HG02798 (cell line): ENCODE measurements around the gene GLIS1.

ENCODE experiments used
- ATAC-seq: cut with Tn5 transposase; IDR thresholded peaks from one replicate; pipeline ENCODE4 v1.9.1; 2021; ENCODE audit warnings: mild to moderate bottlenecking; ENCODE audit not compliant: unreplicated experiment, poor library complexity

Gene GLIS1

DNA sequence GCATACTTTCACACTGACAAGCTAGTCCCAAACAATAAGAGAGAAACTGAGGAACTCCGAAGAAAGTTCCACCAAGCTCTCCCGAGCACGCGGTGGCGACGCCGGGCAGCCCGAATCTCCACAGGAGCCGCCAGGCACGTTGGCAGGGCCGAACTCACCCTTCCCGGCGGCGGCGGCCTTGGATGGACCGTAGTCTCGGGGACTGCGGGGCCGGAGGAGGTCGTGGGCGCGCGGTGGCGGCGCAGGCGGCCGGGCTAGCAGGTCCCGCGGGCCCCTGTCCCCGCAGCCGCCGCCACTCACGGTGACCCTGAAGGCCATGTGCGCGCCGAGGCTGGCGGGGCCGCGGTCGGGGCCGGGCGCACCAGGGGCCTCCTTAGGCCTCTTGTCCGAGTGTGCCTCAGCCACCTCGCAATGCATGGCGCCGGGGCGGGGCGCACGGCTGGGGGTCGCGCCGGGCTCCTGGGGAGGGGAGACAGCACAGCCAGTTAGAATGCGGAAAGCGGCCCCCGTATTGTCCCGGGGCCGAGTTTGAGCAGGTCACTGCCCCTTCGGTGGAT, 1.2 kb downstream of the GLIS1 start:
- no peak for ATAC-seq

DNA sequence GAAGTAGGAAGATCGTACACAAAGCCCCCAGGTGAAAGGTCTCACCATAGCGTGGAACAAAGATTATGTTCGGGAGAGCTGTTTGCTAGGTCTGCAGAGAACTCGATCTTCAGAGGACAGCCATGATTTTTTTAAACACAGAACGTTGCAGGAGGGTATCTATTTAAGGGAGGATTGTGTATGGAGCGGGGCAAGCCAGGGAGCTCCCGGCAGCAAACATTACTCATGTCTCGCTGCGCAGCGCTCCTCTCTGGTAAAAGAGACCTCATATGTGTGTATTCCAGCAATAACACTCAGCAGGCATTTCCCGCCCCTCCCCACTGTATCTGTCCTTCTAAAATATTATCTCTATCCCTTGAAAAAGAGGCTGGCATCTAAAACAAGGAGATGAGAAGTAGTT, 2.7 kb downstream of the GLIS1 start:
- no peak for ATAC-seq

DNA sequence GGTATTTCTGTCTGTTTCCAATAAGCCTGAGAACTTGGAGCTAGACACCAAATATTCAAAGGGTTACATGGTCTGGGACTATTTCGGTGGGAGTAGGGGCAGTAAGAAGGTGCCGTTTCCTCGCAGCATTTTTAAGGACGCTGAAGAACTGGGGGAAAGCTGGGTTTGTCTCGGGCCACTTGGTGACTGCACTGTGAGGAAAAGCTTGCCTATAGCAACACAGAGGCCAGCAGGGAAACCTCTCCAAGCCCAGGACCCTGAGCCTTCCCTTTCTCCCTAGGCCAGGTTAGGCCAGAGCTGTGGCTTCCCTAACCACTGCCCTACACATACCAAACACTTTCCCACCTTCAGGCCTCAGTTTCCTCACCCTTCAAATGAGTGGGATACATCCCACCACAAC, 3.3 kb downstream of the GLIS1 start:
- no peak for ATAC-seq

DNA sequence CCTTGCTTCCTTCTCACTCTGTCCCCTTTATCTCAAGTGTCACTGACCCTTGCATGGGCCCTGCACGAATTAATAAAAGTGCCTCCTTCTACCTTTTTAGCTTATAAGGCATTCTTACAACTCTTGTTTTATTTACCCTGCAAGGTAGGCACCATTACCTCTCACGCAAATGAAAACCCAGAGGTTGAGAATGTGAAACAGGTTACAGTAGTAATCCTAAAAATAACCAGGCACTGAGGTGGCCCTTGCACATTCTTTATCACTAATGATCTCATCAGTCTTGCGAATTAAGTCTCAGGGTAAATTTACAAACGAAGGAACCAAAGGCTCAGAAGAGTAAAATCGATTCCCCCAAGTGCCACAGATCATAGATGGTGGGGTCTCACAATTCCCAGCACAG, 3.7 kb downstream of the GLIS1 start:
- no peak for ATAC-seq

DNA sequence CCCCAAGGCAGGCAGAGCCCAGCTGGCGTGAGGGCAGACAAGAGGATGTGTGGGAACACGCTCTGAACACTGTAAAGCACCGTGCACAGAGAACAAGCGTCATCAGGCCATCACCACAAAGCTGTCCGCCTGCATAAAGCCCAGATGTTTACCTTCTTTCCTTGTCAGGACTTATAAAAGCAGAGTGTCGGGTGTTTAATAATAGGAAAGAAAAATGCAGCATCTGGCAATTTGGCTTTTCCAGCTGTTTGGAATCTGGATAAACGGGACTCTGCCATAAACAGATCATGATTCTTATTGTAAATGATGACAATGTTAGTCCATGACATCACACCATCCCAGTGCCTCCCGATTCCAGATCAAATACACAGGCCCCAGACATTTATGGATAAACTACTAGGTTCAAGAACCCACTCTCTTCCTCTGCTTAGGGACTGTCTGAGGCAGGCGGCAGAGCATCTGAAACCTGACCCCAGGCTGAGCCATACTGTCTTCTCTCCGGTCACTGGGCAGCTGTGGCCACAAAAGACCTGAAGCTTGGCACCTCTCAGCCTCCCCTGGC, 4.2 kb downstream of the GLIS1 start:
- no peak for ATAC-seq

DNA sequence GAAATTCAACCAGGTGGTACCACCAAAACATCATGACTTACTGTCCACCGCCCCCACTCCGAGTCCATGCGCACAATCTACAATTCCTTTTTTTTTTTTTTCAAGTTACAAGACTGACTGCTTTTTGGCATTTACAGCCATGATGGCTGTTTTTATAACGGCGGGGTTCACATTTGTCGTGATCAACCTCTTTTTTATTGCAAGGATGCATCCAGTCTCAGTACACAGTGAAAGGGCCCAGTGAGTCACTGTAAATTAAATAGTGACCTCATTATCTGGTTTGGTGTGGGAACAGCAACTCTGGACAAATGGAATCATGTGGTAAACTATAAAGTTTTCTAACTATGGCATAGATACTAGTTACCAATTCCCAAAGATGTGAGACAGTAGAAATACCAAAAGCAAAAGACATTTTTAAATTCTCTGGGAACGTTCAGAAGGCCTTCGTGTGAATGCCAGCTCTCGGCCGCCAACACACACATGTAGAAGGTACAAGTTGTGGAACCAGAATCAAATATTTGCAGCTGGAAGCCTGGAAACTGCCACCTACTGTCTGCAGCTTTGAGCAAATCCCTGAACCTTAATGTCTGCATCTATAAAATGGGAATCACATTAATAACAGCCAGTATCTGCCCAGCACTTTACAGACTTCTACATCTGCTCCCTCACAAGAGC, 4.9 kb downstream of the GLIS1 start:
- no peak for ATAC-seq

DNA sequence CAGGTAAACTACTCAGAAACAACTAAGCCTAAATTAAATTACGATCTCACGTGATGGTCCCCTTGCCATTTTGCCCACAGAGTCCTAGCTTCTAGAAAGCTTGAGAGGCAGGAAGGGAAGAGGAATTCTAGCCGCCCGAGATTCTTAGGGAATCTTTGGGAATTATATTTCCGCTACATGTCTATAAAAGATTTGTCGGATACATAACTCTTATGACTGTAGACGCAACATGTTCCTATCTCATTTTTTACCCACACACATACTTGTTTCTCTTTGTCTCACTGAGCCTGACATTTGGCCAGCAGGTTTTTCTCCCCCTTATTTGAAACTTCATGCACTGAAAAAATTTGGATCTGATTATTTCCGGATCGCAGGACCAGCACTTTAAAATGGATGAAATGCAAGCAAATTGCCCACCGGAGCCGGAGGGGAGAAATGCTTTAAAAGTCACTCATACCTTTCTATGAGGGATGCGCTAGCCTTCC, 5.5 kb downstream of the GLIS1 start:
- no peak for ATAC-seq

DNA sequence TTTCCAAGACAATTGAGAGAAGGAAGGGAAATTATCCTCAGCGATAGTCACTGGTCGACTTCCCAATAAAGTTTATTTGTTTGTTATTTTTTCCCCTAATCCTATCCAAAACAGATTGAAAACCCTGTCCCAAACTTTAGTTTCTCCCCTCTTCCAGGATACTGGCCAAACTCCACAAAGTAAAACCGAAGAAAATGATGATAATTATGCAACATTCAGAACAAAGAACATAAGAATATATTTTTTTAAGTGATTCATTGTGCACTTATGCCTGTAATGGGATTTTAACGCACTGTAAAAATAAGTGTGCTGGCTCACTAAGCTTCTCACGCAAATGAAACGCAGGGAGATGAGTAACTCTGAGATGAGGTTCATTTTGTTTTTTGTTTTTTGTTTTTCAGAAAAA, 6.0 kb downstream of the GLIS1 start:
- no peak for ATAC-seq

DNA sequence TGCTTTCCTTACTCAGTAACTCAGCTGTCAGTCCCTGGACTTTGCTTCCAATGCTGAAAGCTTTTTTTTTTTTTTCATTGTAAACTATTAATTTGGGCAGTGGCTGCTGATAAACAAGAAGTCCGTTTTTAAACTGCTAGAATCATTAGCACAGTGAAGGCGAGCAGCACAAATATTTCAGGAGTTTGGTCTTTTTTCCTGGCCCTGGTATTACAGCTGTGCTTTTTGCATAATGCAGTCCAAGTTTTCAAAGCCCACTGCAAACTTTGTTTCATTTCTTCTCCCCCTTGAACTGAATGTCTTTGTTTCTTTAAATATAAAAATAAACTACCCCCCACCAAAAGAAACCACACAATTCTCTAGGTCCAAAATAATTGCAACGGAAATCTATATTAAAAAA, 6.6 kb downstream of the GLIS1 start:
- ATAC-seq: no peak

DNA sequence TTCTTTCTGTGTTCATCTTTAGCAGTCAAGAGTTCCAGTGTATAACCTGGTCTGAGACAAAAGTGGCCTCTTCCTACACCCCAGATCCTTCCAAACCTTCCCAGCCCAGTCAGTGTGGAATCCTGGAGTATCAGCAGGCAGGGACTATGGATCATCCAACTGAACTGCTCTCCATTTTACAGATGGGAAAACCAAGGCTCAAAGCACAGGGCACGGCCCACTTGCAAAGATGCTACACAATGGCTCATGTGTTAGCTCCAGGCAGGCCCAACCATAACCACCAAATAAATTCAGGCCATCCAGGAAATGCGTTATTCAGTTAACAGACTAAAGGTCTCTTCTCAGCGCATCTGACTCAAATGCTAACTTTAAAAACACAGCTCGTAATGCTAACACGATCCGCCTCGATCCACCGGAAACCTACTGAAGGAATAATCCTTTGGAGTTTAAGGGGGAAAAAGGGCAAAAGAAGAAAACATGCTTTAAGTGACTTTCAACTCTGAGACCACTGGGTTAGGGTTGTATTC, 7.1 kb downstream of the GLIS1 start:
- no peak for ATAC-seq

DNA sequence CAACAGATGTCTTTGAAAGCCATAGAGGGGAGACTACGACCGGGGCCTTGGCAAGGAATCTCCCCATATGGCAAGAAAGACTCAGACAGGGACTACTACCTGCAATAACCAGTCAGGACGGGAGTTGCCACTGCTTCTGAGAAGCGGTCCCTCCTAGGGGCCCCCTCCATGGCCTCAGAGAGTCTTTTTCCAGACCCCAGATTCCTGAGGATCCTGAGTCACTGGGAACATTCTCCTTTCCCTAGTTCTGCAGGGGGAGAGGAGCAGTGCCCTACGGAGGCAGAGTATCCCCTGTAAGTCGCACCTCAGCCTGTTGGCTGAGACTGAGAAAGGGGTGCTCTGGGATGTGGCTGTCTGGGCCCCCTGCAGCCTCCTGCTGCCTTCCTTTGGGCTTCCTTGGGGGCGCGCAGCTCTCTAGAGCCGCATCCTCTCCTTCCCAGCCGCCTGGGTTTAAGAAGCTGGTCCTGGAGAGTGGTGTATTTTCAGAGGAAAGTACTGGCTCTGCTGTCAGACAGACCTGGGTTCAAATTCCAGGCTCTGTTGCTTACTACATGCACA, 7.8 kb downstream of the GLIS1 start:
- no peak for ATAC-seq

DNA sequence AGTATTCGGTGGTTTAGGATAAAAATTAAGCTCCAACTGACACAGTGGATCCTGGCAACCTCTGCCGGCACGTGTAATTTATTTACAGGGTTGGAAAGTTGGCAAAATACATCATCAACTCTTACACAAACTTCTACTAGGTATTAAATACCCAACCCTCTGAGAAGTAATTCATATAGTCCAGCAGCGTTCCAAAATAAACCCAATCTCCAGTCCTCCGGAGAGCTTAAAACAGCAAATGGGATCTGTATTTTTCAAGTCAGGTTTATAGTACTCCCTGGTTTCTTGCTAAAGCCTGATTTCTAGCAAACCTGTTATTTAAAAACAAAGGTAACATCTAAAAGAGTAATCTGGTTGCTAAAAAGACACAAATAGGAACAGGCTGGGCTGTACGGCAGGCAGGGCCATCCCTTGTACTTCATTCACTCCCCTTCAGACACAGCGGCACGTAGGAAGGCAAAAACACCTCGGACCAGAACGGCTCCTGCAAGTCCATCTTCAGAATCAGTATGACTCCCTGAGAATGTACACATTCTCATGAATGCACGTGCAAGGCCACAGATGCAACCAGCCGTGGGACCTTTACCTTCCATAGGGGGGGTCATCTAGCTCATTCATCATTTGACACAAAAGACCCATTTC, 8.6 kb downstream of the GLIS1 start:
- ATAC-seq: no peak

DNA sequence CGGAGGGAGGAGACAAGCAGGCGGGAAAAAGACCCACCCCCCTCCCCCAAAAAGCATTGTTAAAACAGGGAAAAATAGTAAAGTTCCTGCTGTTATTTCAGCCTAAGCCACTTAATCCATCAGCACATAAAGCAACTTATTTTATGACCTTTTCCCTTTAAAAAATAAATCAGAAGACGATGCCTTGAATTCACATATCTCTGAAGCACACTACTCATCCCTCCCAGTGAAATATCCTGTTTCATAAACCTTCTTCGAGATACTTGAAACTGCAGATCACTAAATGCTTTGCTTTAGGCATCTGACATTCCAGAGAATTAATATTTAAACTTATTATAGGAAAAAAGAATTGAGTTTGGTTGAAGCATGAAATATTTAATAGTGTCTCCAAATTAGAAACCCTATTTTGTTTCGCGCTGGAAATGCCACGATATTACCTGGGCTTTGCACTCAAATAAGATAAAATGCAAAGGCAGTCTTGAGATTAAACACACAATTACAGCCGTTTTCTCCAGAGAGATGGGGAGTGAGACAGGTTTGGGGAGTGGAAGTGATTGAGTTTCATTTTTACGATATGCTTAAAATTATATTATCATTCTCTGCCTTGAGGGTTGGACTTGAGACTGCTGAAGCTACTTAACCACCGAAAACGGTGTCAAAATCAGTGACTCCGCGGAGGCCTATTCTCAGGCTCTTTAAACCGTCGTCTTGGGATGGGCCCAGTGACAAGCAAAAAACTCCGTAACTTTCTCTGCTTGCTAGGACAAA, 9.3 kb downstream of the GLIS1 start:
- ATAC-seq: no peak

DNA sequence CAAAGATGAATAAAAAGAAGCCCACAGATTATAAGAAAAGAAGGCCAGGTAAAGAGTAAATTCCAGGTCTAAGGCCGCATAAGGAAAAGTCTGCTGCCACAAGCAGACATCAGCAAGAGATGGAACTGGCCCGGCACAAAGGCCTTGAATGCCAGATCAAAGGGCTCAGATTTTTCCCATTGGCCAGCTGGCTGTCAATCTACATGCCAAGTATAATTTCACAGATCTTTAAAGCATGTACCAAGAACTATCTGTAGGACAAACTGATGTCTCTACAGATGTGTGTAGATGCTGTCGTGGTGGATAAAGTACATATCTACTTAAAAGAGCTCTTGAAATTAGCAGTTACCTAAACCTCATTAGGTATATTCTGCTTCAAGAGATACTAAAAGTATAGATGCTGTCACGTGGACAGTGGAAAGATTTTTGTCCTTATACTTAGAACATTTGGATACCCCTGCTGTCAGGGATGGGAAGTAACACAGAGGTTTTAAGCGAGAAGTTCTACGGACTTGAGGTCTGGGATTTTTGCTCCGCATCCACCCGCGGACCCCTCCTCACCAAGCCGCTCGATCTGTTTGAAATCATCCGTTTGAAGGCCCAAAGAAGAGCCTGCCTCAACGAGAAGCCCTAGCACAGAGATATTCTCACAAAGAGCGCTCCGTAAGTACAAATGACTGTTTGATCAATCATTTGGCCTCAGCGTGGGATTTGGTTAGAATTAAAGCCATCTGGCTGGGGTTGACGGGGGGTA, 10.1 kb downstream of the GLIS1 start:
- ATAC-seq: no peak

DNA sequence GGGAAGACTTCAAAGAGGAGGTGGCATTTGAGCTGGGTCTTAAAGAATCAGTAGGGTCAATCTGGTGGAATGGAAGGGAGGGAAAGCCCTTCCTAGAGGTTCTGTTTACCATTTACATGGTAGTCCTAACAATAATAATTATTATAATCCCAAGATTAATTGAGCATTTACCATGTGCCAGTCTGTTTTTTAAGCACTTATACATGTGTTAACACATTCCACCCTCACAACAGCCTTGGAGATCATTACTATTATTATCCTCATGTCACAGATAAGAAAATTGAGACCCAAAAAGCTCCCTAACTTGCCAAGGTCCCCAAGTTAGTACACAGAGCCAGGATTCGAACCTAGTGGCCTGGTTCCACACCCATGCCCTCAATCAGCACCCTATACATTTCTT, 10.8 kb downstream of the GLIS1 start:
- ATAC-seq: no peak

DNA sequence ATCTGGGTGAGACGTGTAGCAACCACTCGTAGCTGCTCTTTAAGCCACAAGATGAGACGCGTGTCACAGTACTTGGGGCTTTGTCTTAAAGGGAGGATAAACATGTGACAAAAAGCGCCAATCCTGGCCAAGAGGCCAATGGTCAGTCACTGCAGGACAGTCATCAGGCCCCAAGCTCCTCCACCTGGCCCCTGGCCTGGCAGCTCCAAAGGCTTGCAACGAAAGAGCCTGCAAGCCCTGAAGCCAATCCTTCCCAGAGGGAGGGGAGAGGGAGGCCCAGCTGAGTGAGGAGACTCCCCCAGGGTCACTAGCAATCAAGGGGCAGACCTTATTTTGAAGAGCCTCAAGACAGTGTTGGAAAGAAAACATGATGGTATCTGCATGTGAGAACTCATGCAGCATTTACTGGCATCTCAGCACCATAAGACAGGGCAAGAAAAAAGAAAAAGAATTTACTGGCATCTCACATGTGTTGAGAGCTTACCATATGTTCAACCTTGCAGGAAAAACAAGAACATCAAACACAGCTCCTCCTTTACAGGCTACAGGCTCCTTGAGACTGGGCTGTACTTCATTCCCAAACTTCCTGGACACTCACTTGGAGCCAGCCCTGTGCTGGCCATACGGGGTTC, 11.4 kb downstream of the GLIS1 start:
- no peak for ATAC-seq

DNA sequence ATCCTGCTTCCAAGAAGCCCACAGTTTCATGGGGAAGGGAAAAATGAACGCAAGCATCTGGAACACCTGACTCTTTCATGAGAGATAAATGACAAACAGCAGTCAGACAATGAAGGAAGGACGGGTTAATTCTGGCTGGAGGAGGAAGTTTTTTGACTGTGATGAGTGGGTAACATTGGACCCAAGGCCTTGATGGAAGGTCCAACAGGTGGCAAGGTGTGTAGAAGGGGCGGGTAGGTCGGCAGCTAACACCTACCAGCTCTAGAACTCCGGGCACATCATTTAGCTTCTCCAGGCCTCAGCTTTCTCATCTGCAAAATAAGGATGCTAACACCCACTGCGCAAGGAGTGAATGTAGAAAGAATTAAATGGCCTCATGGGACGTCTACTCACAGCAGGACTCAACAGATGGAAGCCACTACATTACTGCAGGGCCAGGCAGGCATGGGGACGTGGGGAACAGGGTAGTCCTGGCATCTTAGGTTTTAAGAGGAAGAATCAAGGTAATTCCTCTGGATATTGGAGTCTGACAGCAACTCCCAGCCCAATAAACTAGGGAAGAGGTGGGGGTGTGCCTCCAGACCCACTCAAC, 12.9 kb downstream of the GLIS1 start:
- ATAC-seq: no peak

DNA sequence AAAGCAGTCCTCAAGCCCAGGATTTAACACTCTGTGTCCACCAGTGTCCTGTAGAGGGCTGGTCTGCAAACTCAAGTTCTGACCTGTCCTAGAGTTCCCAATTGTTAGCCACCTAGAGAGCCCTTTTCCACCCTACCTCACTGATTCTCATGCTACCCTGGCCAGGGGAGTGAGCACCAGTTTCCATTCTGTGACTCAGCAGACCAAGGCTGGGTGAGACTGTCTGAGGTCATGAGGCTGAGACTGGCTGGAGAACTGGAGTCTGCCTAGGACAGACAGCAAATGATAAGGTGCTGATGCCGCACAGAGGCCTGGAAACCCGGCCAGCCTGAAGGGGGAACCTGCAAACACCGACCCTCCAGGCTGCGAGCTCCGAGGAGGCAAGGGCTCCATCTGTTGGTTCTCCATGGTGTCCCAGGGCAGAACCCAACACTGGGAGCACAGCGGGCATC, 13.7 kb downstream of the GLIS1 start:
- ATAC-seq: no peak

DNA sequence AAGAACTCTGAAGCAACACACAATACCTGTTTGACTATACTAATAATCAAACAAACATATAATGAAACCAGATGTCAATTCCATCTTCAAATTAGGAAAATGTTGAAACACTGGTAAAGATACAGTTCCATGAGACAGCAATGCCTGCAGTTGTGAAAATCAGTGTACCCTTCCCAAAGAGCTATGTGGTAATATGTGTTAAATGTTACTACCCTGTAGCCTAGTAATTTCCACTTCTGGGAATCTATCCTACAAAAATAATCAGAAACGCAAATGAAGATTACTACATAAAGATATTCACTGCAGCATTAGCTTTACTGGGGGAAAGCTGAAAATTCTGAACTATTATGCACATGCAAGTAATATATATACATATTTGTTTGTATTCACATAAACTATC, 16.9 kb downstream of the GLIS1 start:
- ATAC-seq: no peak
